Measurements from ENCODE around the gene USP36.
"Not testable (repeated sequence)": the region's sequence is repeated elsewhere in the genome, so short reads cannot be mapped to it uniquely, and the experiment has no call there.

USP36 gene

GRCh38 chr17:78872486-78872885 lies 31.9 kb upstream of the USP36 start:
- peak; percentile 14 for DNase-seq (ENCODE audit: low spot score)

- DNase-seq (ENCODE audit: low spot score): peak; percentile 3
These were observed 30.0 kb upstream of the USP36 start for GRCh38 chr17:78870621-78871020.

- no peak for DNase-seq (ENCODE audit: low spot score)
These were observed 27.8 kb upstream of the USP36 start for GRCh38 chr17:78868391-78868790.

- not testable (repeated sequence) for DNase-seq (ENCODE audit: low spot score)
These were observed 26.4 kb upstream of the USP36 start for GRCh38 chr17:78867046-78867445.

DNA sequence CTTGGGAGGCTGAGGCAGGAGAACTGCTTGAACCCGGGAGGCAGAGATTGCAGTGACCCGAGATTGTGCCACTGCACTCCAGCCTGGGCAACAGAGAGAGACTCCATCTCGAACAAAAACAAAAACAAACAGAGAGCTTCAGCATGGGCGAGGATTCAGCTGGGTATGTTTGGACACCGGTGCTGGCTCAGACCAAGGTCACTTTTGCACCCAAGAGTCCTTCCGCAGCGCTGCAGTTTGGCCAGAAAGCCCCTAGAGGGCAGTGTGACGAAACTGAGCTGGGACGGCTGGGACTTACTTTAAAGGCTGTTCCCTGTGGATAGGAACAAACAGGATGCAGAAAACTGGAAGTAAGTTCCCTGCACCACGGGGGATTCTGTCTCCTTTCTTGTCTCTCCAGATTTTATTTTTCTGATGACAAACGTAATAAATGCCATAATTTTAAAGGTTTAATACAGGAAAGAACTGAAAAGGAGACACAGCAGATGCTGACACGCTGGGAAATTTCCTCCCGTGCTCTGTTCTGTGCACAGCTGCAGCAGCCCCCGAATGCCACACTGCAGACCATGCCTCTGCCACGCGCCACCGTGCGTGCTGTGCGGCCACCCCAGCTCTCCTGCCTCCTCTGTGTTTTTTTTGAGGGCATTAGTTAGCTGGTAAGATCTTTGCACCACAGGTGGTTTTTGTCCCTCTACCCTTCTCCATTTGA lies 25.2 kb upstream of the USP36 start:
- peak; percentile 93 for DNase-seq (ENCODE audit: low spot score)

- DNase-seq (ENCODE audit: low spot score): no peak
These were observed 23.5 kb upstream of the USP36 start for GRCh38 chr17:78864117-78864516.

DNA sequence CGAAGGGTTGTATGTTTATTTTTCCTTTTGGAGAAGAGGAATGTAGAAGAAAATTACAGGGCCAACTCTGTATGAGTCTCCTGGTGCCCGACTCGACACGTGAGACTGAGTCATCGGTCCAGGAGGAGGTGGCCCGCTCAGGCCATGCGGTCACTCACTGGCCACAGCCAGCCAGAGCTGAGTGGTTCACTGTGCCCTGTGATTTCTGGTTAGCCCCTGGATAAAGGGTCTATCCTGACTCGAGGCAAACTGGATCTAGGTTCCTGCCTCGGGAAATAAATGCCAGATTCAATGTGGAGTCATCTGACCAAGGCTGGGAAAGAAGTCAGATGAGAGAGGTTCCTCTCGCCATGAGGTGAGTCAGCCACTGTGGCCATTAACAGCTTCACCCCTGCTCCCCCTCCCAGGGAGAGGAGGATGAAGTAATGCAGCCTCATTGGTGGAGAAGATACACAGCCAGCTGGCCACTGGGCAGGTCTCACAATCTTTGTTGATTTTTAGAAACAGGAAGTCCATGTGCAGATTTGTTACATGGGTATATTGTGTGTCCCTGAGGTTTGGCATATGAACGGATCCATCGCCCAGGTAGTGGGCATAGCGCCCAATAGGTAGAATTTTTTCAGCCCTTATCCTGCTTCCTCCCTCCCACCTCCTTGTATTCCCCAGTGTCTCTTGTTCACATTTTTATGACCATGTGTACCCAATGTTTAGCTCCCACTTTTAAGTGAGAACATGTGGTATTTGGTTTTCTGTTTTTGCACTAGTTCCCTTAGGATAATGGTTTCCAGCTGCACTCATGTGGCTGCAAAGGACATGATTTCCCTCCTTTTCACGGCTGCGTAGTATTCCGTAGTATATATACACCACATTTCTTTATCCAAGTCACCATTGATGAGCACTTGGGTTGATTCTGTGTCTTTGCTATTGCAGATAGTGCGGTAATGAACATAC lies 21.7 kb upstream of the USP36 start:
- DNase-seq (ENCODE audit: low spot score): peak; percentile 67

DNA sequence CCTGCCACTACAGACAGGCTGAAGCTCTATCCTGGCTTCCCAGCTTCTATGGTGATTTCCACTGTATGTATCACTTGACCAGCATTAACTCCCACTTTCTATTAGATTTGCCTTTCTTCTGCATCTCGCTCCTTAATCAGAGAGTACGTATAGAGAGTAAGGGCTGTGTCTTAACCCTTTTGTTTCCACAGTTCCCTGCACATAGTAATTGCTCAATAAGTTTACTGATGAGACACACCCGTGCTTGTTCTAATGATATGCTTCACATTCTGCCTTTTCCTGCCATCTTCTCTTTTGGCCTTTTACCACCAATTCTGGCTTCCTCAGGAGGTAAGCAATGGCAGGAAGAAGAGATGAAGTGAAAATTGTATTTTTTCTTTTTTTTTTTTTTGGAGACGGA lies 20.6 kb upstream of the USP36 start:
- DNase-seq (ENCODE audit: low spot score): no peak

DNA sequence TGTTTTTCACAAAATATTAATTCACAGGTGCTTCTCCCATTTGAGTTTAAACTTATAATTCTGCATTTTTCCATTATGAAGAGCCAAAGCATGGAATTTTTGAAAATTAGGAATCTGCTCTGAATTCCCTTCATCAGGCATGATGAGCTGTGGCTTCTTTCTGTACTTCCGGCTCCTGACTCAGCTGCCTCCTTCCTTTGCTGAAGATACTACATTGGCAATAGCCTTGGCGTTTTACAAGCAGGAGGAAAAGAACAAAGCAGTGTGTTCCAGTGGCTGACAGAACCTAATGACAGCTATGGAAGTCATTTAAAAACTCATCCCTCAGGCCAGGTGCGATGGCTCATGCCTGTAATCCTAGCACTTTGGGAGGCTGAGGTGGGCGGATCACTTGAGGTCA lies 18.4 kb upstream of the USP36 start:
- DNase-seq (ENCODE audit: low spot score): no peak

- no peak for DNase-seq (ENCODE audit: low spot score)
These were observed 16.7 kb upstream of the USP36 start for GRCh38 chr17:78857266-78857665.

DNA sequence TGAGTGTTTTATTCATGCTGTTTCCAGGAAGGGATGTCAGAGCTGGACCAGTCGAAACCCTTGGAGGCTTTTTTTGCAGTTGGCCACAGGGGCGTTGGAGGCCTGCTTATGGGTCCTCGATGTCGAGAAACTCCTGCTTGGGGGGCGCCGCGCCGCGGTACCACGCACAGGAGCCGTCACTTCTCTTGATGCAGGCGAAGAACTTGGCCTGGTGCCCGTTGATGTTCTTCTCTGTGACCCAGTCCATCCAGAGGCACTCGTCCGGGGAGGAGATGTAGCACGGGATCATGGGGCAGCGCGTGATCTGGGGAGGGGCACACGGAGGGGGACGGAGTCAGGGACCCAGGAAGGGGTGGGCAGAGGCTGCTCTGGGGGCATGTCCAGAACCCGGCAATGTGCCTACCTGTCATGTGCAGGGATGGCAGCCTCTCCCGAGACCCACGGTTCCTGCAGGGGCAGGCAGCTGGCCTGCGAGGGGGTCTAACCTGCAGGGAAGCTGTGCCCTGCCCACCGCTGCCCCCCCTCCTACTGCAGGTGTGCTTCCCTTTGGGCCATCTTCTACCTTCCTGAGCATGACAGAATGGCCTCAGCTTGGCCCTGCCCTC lies 15.0 kb upstream of the USP36 start:
- DNase-seq (ENCODE audit: low spot score): no peak

DNA sequence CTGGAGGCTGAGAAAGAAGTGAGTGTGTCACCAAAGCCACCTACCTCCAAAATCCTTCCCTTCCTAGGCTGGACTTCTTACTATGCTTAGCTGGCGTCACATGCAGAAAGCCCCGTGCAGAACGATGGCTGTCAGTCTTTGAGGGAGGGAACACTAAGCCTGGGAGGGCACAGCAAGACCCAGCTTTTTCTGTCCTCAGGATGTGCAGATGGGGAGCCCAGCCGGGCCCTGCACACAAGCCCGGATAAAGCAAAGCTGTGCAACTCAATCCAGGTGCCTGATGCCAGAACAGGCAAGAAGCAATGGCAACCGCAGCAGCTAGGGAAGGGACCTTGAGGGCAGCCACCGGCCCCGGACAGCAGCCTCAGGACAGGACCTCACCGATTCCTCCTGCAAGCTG lies 13.9 kb upstream of the USP36 start:
- DNase-seq (ENCODE audit: low spot score): no peak

DNA sequence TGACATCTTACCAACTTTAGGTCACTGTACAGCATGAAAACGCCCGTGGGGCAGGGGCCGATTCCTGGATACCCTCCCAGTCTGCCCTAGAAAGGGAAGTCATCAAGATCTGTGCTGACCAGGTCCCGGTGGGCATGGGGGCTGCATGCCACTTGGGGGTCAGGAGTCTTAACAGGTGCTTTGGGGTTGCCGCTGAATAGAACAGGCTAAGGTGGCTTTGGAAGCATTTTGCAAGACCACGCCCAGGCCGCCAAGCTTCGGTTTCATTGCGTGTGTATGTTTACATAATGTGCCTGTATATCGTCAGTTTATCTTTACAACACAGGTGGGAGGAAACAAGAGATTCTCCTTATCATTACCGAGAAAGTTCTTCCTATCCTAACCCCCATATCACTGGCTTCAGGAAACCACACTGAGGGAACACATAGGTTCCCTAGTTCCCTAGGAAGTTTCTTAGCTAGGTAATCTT lies 13.3 kb upstream of the USP36 start:
- no peak for DNase-seq (ENCODE audit: low spot score)

DNA sequence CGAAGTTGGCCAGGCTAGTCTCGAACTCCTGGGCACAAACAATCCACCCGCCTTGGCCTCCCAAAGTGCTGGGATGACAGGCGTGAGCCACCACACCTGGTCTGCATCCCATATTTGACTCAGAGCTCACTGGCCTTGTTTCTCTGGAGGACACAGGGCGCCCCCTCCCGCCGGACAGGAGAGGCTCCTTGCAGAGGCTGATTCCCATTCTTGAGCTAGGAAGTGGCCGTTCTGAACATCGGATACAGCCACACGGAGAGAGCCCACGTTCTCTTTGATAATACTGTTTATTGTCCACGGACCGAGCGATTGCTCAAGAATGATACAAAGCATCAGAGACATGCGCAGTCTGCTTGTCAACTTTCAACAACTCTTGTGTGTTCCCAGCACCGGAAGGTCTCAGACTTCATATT lies 12.1 kb upstream of the USP36 start:
- DNase-seq (ENCODE audit: low spot score): no peak

- no peak for DNase-seq (ENCODE audit: low spot score)
These were observed 8.4 kb upstream of the USP36 start for GRCh38 chr17:78849026-78849425.

DNA sequence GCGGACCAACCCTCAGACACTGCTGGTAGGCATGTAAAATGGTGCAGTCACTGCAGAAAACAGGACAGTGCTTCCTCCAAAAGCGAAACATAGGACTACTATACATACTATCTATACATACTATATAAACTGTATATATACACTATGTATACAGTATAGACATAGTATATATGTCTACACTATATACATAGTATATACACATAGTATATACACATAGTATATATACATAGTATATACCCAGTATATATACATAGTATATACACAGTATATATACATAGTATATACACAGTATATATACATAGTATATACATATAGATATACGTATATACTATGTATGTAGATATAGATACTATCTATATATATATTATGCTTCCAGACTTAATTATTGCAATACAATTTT lies 6.4 kb upstream of the USP36 start:
- no peak for DNase-seq (ENCODE audit: low spot score)

DNA sequence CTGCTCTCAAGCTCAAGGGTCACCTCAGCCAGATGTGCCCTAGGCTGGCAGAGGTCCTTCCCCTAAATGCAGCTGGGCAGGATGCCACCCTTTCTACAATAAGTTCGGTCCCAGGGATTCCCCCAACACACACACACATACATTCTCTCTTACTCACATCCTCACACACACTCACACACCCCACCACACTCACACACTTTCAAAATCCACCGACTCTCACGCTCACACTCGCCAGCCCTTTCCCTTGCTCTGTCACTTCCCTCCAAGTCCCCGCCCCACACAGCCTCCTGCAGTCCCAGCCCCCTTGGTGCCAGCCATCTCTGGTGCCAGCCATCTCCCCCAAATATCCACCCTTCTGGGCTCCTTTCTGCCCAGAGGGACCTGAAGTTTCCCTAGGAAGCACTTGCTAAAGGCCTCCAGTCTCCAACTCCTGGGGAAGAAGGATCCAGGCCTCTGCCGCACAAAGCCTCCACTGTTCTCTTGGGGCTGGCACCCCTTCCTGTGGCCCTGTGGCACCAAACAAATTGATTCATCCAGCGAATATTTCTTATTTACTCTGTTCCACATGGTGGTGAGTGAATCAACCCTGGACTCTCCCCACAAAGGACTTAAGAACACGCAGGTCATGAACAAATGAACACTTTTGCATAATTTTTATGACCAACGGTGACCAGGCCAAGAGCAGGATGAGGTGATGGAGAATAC lies 3.8 kb upstream of the USP36 start:
- DNase-seq (ENCODE audit: low spot score): peak; percentile 75

DNA sequence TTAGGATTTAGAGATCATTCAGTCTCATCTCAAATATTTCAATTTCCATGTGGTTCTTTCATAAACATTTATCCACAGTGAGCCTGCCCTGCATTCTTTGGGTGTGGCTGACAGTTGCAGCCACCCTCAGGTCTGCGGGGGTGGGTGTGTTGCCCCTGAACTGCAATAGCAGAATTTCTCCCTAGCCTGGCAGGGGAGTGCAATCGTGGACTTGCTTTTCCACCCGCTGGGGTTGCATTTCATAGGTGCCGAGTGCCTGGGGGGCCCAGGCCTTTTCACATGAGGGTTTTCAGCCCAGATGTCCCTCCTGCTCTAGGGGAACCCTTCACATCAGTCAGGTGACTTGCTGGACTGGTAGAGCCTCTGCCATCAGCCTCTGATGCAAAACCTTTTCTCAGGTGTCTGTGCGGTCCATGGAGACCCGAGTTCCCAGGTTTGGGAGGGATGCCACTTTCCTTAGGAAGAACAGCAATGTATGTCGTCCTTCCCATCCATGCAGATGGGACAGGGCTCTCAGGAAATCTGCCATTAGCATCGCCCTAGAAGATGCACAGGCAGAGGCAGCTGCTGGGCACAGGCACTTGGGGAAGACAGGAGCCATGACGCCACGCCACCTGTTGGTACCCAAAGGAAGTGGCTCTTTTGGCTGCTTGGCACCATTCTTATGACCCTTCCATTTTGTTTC lies 2.4 kb upstream of the USP36 start:
- DNase-seq (ENCODE audit: low spot score): no peak

DNA sequence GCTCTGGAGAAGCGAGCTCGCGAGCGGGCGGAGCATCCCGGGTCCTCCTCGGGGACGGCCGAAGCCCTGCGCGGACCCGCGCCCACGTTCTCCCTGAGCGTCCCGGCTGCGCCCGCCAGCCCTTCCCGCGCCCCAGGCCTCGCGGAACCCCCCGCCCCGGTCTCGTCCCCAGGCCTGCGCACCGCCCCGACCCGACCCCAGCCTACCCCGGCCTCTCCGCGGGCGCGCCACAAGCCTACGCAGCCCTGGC lies 159 bp downstream of the USP36 start:
- no peak for DNase-seq (ENCODE audit: low spot score)

- no peak for DNase-seq (ENCODE audit: low spot score)
These were observed 668 bp downstream of the USP36 start for GRCh38 chr17:78839762-78840529.

DNA sequence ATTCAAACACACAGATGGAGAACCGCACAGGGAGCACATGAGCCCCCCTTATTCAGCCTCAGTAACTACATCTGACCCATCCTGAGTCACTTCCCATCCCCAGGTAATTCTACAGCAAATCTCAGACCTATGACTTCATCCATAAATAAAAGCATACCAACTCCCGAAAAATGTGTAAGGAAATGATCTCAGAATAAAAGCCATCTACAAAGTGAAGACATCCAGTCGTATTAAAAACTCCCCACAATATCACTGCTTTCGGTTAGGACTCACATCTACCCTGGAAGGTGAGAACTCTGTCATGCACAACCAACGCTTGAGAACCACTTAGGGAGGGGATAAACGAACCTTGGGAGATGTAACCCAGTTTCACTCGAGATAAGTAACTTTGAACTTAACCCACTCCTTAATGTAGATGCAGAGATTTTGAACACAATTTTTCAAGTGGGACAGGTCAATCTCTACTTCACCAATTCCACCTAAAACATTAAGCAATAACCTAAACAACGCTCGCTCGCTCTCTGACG lies 1.3 kb downstream of the USP36 start:
- no peak for DNase-seq (ENCODE audit: low spot score)

Measured in pons (tissue), 1 donor.